HG02571 (cell line): ENCODE results near the gene H2AZ2.
"Not testable (repeated sequence)": the region's sequence is repeated elsewhere in the genome, so short reads cannot be mapped to it uniquely, and the experiment has no call there.

Source experiments
- ATAC-seq: cut with Tn5 transposase; IDR thresholded peaks from one replicate; pipeline ENCODE4 v1.9.1; 2021; ENCODE audit warnings: mild to moderate bottlenecking, moderate library complexity; ENCODE audit not compliant: unreplicated experiment

H2AZ2 gene

GRCh38 chr7:44823255-44823781, 24.6 kb downstream of the H2AZ2 start:
- no peak for ATAC-seq

GRCh38 chr7:44819292-44819691, 28.6 kb downstream of the H2AZ2 start:
- ATAC-seq: no peak

GRCh38 chr7:44814919-44815318, 33.0 kb downstream of the H2AZ2 start:
- ATAC-seq: no peak

DNA sequence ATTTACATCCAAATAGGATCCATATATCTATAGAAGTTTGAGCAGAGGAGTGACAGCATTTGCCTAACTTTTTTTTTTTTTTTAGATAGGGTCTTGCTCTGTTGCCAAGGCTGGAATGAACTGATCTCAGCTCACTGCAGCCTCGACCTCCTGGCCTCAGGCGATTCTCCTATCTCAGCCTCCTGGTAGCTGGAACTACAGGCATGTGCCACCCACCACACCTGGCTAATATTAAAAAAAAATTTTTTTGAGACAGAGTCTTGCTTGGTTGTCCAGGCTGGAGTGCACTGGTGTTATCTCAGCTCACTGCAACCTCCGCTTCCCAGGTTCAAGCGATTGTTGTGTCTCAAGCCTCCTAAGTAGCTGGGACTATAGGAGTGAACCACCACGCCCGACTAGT, 36.3 kb downstream of the H2AZ2 start:
- no peak for ATAC-seq

GRCh38 chr7:44811093-44811492, 36.8 kb downstream of the H2AZ2 start:
- no peak for ATAC-seq

DNA sequence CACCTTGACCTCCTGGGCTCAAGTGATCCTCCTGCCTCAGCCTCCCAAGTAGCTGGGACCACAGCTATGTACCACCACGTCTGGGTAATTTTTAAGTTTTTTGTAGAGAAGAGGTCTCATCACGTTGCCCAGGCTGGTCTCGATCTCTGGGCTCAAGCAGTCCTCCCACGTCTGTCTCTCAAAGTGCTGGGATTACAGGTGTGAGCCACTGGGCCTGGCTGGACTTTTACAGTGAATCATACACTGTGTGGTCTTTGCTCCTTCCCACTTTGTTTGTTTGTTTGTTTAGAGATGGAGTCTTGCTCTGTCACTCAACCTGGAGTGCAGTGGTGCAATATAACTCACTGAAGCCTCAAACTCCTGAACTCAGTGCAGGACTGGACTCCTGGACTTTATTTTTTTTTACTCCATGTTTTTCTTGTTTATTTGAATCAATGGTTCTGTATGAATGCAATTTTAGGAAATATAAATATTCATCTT, 38.9 kb downstream of the H2AZ2 start:
- no peak for ATAC-seq

DNA sequence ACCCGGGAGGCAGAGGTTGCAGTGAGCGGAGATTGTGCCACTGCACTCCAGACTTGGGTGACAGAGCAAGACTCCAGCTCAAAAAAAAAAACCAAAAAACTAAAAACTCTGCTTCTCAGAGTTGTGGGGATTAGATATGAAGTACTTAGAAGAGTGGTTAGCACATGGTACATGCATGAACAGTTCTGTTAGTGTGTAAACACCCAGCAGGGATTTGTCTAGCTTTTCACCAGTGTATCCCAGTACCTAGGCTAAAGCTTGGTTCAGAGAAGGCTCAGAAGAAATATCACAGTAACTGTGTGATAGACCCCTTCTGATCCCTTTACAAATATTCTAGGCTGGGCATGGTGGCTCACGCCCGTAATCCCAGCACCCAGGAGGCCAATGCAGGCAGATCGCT, 41.9 kb downstream of the H2AZ2 start:
- no peak for ATAC-seq

GRCh38 chr7:44803828-44804519, 43.9 kb downstream of the H2AZ2 start:
- ATAC-seq: not testable (repeated sequence)

DNA sequence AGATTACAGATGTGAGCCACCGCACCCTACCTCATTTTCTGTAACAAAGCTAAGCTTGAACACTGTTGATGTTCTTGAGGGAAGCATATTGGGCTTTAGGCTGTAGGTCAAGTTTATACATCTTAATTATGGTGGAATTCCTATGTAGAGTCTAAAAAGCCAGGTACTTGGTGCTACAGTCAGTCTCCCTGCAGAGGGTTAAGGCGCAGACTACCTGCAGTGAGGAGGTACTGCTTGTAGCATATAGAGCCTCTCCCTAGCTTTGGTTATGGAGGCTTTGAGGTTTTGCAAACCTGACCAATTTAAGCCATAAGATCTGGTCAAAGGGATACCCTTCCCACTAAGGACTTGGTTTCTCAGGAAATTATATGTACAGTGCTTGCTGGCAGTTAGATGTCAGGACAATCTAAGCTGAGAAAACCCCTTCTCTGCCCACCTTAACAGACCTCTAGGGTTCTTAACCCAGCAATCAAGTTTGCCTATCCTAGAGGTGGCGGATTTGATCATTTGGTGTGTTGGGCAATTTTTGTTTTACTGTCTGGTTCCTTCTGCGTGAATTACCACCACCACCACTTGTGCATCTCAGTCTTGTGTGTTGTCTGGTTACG, 45.4 kb downstream of the H2AZ2 start:
- no peak for ATAC-seq

DNA sequence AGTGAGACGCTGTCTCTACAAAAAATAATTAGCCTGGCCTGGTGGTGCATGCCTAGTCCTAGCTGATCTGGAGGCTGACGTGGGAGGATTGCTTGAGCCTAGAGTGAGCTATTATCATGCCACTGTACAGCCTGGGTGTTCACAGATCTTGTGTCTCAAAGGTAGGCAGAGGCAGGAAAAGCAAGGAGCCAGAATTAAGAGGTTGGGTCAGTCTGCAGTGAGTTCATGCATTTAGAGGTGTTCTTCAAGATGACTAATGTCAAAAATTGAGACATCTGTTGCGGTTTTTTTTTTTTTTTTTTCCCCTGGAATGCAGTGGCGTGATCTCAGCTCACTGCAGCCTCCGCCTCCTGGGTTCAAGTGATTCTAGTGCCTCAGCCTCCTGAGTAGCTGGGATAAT, 46.0 kb downstream of the H2AZ2 start:
- ATAC-seq: no peak

DNA sequence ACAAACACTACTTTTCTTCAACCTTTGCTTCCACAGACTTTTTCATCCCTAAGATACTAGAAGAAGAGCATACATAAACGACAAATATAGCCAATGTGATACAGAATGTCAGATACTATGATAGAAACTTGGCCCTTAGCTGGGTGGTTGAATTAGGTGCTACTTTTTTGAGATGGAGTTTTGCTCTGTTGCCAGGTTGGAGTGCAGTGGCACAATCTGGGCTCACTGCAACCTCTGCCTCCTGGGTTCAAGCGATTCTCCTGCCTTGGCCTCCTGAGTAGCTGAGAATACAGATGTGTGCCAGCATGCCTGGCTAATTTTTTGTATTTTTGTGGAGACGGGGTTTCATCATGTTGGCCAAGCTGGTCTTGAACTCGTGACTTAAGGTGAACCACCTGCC, 47.9 kb downstream of the H2AZ2 start:
- ATAC-seq: no peak

- ATAC-seq: no peak
Observed at GRCh38 chr7:44798649-44799305, 49.1 kb downstream of the H2AZ2 start.

- peak; percentile 37 for ATAC-seq
Observed at GRCh38 chr7:44797329-44798258, 50.3 kb downstream of the H2AZ2 start.

DNA sequence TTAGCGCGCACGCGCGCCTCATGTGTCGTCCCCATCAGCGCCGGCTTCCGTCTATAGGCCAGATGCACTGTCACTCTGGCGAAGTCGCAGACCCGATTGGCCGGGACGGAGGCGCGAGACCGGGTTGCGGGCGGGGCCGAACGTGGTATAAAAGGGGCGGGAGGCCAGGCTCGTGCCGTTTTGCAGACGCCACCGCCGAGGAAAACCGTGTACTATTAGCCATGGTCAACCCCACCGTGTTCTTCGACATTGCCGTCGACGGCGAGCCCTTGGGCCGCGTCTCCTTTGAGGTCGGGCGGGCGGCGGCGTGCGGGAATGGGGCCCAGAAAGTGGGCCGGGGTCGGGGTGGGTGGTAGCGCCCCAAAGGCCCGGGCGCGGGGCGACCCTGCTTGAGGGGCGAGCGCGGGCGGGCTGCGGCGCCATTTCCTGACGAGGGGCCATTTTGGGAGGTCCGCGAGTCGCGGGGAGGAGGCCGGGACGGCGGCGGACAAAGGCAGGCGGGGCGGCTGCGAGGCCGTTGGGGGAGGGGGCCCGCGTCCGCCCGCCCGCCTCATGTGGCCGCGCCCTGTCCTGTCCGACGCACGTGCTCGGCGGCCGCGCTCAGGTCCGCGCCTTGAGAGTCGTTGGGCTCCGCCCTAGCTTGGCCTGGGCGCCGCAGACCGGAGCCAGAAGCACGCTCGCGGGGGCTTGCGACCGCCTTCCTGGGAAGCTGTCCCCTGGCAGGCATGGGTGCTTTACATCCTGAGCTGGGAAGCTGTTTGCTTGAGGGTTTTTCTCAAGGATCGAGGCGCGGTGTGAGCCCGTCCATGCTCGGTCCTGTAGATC, 51.2 kb downstream of the H2AZ2 start, which contains the start of gene PPIA:
Gene PPIA, plus strand, starts transcription at position 178 of the 825 bp plus-strand sequence. Its CDS starts 44 bp downstream, at position 222.
- ATAC-seq: peak; percentile 84

DNA sequence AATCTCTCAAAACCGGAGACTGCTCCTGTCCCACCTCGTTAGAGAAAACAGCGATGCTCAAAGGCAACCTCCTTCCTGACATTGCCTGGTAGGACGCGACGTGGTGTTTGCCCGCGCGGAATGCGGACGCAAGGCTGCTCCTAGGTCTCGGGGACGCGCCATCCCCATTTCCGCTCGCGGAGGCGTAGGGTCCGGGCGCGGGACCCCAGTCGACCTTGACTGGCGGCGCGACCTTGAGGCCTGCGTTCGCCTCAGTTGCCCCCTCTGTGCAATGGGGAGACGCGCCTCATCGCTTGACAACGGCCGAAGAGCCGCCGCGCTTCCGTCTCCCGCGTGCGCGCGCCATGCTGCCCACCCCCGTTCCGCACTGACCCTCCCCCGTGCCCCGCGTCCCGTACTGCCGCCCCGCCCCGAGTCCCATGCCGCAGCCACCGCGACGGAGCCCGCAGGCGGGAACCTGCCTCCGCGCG, 51.8 kb downstream of the H2AZ2 start:
- peak; percentile 18 for ATAC-seq

DNA sequence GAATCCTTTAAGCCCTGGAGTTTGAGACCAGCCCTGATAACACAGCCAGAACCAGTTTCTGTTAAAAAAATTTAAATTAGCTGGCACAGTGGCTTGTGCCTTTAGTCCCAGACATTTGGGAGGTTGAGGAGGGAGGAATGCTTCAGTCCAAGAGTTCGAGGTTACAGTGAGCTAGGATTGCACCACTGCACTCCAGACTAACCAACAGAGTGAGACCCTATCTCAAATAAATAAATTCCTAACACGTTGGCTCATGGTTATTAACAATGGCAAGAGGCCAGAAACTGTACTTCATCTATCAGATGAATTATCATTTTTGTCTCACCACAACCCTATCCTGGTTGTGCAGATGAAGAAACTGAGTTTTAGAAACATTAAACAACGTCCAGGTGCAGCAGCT, 53.6 kb downstream of the H2AZ2 start:
- ATAC-seq: no peak

DNA sequence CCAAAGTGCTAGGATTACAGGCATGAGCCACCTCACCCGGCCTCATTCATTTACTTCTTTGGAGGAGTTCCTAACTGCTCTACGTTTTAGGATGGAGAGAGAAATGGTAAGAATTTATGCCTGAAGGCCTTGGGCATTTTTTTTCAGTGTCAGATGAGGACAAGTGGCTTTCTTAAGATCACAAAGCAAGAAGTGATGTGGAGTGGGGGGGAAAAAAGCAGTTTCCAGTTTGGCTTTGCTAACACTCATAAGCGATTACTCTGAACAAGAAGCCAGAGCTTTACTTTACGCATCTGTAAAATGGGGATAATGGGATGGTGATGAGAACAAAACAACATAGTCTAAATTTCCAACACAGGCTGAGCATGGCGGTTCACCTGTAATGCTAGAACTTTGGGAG, 54.0 kb downstream of the H2AZ2 start:
- no peak for ATAC-seq

DNA sequence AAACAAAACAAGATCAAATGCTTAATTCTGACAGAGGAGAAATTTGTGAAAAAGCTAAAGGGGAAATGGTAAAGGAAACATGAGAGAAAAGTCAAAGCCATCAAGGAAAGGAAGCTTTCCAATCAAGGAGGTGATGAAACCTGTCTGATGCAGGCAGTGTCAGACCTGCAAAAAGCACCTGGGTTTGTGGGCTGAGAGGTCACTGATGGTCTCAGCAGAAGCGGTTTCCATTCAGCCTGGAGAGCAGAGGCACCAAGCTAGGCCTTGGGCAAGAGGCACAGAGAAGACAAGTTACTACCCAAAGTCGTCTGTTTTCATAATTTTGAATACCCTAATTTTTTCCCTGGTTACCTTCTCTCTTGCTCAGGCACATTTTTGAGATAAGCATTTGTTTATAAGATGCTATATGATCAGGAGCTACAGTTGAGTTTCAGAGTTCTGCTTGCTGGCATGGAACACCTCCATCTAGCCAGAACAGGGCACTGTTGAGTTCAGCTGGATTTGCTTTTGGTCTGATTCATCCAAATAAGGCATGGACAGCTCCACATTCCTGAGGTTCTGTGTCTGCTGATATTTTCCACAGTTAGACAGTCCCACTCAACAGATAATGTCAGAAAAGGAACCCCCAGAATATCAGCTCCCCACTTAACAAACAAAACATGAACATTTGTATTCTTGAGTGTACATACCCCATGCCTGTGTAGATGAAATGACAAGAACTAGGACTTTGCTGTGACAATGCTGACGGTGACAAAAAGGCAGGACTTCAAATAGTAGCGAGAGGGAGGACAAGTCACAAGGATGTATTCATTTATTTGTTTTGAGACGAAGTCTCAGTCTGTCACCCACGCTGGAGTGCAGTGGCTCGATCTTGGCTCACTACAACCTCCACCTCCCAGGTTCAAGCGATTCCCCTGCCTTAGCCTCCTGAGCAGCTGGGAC, 56.3 kb downstream of the H2AZ2 start:
- no peak for ATAC-seq

DNA sequence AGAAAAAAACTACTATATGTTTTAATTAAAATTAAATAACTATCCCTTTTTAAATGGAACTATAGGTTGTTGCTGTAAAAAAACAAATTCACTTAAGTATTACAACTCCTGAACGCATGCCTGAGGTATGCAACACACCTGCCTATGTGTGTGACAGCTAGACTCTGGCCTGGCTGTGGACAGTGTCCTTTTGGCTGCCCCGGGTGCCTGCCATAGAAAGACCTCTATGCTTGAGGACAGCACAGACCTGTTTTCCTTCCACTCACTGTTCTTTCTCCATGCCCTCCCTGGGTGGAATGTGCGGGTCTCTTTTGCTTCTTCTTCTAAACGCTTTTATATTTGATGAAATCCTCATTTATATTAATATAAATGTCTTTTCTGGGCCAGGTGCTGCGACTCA, 57.9 kb downstream of the H2AZ2 start:
- ATAC-seq: no peak
